ENCODE results near the gene SGK1.

- TF ChIP-seq CHD2 (IDR thresholded peaks at IDR 0.05; ENCODE audit: borderline replicate concordance, low read depth, low read length) (no peak), CREM (IDR thresholded peaks at IDR 0.05; ENCODE audit: low read depth) (no peak)
These were observed 140.2 kb downstream of the SGK1 start for GRCh38 chr6:134177753-134178160.
